Loucy (cell line): ENCODE data around the gene PRSS23.

ENCODE experiments used
- CTCF ChIP-seq: fragments of 200-600 bp; sonication (generic); conservative IDR thresholded peaks from 2 replicates; pipeline ENCODE4 v1.5.1; 2014; ENCODE audit warnings: mild to moderate bottlenecking, antibody characterized with exemption, low read length
- EZH2phosphoT487 ChIP-seq: fragments of 200-600 bp; IDR thresholded peaks from 2 replicates; pipeline ENCODE4 v1.6.1; 2018; ENCODE audit warnings: antibody characterized with exemption, mild to moderate bottlenecking, moderate library complexity, borderline replicate concordance

DNA sequence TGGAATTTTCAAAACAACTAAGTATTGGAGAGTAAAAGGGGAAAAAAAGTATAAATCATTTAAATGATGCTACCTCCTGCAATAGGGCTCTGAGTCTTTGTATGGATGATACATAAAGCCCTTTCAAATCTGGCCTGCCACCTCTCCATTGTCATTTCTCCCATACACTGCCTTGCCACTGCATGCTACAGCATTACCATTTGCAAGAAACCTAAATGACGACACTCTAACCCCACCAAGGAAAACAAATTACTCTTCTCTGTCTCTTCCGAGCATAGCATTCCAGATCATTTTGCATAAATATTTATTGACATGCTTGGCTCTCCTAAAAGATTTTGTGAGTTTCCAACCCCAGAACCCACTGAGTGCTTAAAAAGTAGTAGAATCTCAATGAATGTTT is 34.5 kb upstream of the PRSS23 start:
- TF ChIP-seq CTCF: no peak
- TF ChIP-seq EZH2phosphoT487: no peak
